Measurements from ENCODE around the gene RANBP3L. TPM values are rescaled to one million over a fixed set of nuclear protein-coding genes. Genes with fewer than 3 reads are reported as not detected.

The RANBP3L gene
- total and polyA plus RNA-seq, 9 of the 15 experiments (the other 6 are each of a cell fraction or from before 2014, with no cell fraction given) = 0.01 to 0.06 TPM; not detected in 7

DNA sequence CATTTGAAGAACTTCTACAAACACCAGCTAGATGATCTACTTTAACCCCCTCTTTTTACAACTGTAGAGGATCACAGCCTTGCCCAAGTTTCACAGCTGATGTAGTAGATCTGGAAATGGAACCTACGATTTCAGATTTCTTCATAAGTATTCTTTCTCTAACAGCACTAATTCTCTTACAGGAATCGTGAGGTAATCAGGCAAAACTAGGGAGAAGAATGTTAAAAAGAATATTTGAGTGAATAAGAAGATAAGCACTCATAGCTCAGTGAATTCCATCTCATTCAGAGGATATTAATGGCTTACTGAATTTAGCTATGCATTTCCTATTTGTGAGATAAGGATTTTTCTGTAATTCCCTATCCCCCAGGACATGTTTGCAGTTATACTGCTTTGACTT is 102.1 kb downstream of the RANBP3L start:
- Histone ChIP-seq H3K36me3 (ENCODE audit: control insufficient read depth, insufficient read depth, low read length) (peaks cover 73% of the 10 kb centered on the region; the same call in 2 of the 3 replicates), H3K27ac (ENCODE audit: extremely low read depth, low read depth, low read length) (no peak overlapping the region), H3K79me2 (ENCODE audit: control insufficient read depth, insufficient read depth, low read length) (no peaks in the 10 kb centered on the region), H3K4me2 (ENCODE audit: insufficient read depth, low read length) (no peak overlapping the region), H3K4me3 (no peak overlapping the region), H3K9ac (ENCODE audit: insufficient read depth in 1 of 2, low read depth in 2 of 2, low read length in 2 of 2) (no peak overlapping the region), H3K9me3 (replicated peaks; ENCODE audit: control insufficient read depth, insufficient read depth, low read depth, low read length) (no peaks in the 10 kb centered on the region), H3K9me1 (ENCODE audit: control insufficient read depth, insufficient read depth, low read length) (no peaks in the 10 kb centered on the region), H3K27me3 (ENCODE audit: control insufficient read depth in 2 of 2, insufficient read depth in 2 of 2, low read length in 2 of 2) (no peaks in the 10 kb centered on the region), H4K20me1 (replicated peaks; ENCODE audit: control insufficient read depth, insufficient read depth, low read length) (no peaks in the 10 kb centered on the region), H3K4me1 (replicated peaks in 1 of 2; ENCODE audit: control insufficient read depth in 2 of 2, insufficient read depth in 2 of 2, low read length in 2 of 2) (no peaks in the 10 kb centered on the region), H2AFZ (ENCODE audit: low read depth, low read length) (no peak overlapping the region)
- CTCF ChIA-PET (ENCODE audit: low intra/inter-chr PET ratio) = no interaction called here
- BruUV-seq (replicated peaks) = no TSS peak
- ATAC-seq = no peak
- in situ Hi-C loops (cut with MboI) (no loop called here), intact Hi-C loops (cut with micrococcal nuclease) (no loop called here)
- no peak for DNase-seq (ENCODE audit: extremely low read depth in 1 of 4, low spot score in 3 of 4)
- POLR2A ChIA-PET = no interaction called here
- no peak for FAIRE-seq
- WGBS (ENCODE audit: insufficient coverage, low coverage, missing lambda C conversion rate) = 71% methylated on average over 2 of the region's 2 CpGs
- no peak for TF ChIP-seq POLR2A (conservative IDR thresholded peaks at IDR 0.05)
- no peak for TF ChIP-seq ZNF311 (CRISPR knock-in tag; IDR thresholded peaks at IDR 0.05)
- TF ChIP-seq, protein P1, sequence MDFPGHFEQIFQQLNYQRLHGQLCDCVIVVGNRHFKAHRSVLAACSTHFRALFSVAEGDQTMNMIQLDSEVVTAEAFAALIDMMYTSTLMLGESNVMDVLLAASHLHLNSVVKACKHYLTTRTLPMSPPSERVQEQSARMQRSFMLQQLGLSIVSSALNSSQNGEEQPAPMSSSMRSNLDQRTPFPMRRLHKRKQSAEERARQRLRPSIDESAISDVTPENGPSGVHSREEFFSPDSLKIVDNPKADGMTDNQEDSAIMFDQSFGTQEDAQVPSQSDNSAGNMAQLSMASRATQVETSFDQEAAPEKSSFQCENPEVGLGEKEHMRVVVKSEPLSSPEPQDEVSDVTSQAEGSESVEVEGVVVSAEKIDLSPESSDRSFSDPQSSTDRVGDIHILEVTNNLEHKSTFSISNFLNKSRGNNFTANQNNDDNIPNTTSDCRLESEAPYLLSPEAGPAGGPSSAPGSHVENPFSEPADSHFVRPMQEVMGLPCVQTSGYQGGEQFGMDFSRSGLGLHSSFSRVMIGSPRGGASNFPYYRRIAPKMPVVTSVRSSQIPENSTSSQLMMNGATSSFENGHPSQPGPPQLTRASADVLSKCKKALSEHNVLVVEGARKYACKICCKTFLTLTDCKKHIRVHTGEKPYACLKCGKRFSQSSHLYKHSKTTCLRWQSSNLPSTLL (IDR thresholded peaks at IDR 0.05) = no peak
- TF ChIP-seq, protein P2, sequence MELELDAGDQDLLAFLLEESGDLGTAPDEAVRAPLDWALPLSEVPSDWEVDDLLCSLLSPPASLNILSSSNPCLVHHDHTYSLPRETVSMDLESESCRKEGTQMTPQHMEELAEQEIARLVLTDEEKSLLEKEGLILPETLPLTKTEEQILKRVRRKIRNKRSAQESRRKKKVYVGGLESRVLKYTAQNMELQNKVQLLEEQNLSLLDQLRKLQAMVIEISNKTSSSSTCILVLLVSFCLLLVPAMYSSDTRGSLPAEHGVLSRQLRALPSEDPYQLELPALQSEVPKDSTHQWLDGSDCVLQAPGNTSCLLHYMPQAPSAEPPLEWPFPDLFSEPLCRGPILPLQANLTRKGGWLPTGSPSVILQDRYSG (tag; conservative IDR thresholded peaks at IDR 0.05; ENCODE audit: low read depth) = no peak
- TF ChIP-seq ZNF551 (CRISPR knock-in tag; IDR thresholded peaks at IDR 0.05) = no peak
- TF ChIP-seq ZFX (CRISPR knock-in tag; IDR thresholded peaks at IDR 0.05) = no peak
- no peak for TF ChIP-seq KDM5B (IDR thresholded peaks at IDR 0.05; ENCODE audit: insufficient replicate concordance, low read depth, low read length)
- TF ChIP-seq ZNF644 (tag; IDR thresholded peaks at IDR 0.05; ENCODE audit: low read depth) = no peak
- TF ChIP-seq RBFOX2 (IDR thresholded peaks at IDR 0.05; ENCODE audit: low read depth, low read length) = no peak
- no peak for TF ChIP-seq SMARCC2 (IDR thresholded peaks at IDR 0.05; ENCODE audit: low read depth)
- TF ChIP-seq, protein P3, sequence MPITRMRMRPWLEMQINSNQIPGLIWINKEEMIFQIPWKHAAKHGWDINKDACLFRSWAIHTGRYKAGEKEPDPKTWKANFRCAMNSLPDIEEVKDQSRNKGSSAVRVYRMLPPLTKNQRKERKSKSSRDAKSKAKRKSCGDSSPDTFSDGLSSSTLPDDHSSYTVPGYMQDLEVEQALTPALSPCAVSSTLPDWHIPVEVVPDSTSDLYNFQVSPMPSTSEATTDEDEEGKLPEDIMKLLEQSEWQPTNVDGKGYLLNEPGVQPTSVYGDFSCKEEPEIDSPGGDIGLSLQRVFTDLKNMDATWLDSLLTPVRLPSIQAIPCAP (CRISPR knock-in tag; IDR thresholded peaks at IDR 0.05; ENCODE audit: borderline replicate concordance) = no peak
- no peak for TF ChIP-seq RBM15 (IDR thresholded peaks at IDR 0.05; ENCODE audit: insufficient read depth, low read length)
- TF ChIP-seq, protein P4, sequence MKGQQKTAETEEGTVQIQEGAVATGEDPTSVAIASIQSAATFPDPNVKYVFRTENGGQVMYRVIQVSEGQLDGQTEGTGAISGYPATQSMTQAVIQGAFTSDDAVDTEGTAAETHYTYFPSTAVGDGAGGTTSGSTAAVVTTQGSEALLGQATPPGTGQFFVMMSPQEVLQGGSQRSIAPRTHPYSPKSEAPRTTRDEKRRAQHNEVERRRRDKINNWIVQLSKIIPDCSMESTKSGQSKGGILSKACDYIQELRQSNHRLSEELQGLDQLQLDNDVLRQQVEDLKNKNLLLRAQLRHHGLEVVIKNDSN (CRISPR knock-in tag; IDR thresholded peaks at IDR 0.05) = no peak
- TF ChIP-seq SREBF1 (IDR thresholded peaks at IDR 0.05; ENCODE audit: borderline replicate concordance, low read depth, low read length) = no peak
- TF ChIP-seq ZNF583 (CRISPR knock-in tag; IDR thresholded peaks at IDR 0.05) = no peak
- TF ChIP-seq HOXB6 (CRISPR knock-in tag; IDR thresholded peaks at IDR 0.05; ENCODE audit: borderline replicate concordance) = no peak
- TF ChIP-seq BDP1 (IDR thresholded peaks at IDR 0.05; ENCODE audit: insufficient read depth, insufficient read length) = no peak

Data from K562 (cell line).